ENCODE data around the gene TUBB4A. TPM values are rescaled to one million over a fixed set of nuclear protein-coding genes. Genes with fewer than 3 reads are reported as not detected.
"Not testable (repeated sequence)": the region's sequence is repeated elsewhere in the genome, so short reads cannot be mapped to it uniquely, and the experiment has no call there.

Gene TUBB4A
- total RNA-seq, 1 donor from 2014 or later: 0.26 TPM

DNA sequence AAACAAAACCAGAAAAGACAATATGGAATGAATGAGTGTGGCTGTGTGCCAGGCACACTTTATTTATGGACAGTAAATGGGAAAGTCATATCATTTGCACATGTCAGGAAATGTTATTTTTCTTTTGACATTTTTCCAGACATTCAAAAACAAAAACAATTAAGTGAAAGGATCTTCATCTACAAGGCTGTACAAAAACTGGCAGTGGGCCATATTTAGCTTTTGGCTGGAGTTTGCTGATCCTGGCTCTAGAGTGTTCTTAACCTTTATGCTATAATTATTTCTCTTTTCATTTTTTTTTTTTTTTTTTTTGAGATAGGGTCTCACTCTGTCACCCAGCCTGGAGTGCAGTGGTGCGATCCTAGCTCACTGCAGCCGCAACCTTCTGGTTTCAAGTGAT, 22.2 kb upstream of the TUBB4A start:
- DNase-seq (ENCODE audit: low read depth, low spot score): peak; percentile 24

DNA sequence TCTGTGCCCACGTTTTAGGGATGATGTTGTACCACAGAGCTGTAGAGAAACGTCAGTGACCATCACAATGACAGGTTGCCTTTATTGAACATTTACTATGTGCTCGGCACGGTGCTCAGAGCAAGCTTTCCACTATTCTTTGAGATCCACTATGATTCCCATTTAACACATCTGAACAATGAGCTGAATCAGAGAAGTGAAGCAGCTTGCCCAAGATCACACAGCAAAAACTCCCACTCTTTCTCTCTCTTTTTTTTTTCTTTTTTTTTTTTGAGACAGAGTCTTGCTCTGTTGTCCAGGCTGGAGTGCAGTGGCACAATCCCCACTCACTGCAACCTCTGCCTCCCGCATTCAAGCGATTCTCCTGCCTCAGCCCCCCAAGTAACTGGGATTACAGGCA, 20.6 kb upstream of the TUBB4A start:
- DNase-seq (ENCODE audit: low read depth, low spot score): no peak

DNA sequence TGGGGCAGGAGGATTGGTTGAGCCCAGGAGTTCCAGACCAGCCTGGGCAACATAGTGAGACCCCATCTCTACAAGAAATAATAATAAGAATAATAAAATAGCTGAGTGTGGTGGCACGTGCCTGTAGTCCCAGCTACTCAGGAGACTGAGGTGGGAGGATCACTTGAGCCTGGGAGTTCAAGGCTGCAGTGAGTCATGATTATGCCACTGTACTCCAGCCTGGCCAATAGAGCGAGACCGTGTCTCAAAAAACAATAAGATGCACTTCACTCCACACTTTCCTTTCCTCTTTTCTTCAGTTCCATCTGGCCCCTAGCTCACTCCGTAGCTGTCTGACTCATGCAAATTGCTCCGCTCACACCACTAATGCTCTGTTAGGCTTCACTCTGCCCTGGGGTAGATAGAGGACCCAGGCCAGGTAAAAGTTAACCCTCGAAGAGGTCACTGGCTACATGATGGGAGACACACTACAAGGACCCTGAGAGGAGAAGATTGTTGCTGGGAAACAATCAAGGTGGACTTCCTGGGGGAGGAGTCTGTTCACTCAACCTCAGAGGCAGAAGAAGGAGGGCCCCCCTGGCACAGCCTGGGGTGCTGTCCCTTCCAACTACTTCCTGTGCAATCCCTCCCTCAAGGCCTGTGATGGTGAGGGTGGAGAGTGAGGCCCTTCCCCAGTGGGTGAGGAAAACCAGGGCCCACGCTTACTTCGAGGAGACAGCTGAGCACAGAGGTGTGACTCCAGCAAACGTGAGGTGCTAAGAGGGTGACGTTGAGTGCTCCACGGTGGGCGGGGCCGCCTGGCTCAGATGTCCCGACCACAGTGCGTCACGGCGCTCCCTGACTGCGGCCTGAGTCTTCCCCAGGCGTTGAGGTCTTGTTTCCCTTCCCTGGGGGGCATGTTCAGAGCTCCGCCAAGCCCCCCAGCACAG, 19.9 kb upstream of the TUBB4A start:
- DNase-seq (ENCODE audit: low read depth, low spot score): no peak

DNA sequence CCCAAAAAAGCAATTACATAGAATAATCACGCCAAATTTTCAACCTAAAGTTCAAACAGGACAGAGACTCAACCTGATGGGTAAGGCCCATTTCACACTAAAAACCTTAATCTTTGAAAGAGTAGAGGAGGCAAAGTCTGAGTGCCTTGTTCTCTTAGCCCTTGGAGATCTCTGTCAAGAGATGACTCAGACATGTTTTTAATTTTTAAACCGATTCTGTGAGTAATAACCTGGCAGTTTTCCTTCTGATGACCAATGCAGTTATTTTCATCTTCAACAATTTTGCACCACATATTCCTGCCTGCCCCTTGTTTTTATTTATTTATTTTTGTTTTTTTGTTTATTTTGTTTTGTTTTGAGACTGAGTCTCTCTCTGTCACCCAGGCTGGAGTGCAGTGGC, 17.2 kb upstream of the TUBB4A start:
- DNase-seq (ENCODE audit: low read depth, low spot score): no peak

DNA sequence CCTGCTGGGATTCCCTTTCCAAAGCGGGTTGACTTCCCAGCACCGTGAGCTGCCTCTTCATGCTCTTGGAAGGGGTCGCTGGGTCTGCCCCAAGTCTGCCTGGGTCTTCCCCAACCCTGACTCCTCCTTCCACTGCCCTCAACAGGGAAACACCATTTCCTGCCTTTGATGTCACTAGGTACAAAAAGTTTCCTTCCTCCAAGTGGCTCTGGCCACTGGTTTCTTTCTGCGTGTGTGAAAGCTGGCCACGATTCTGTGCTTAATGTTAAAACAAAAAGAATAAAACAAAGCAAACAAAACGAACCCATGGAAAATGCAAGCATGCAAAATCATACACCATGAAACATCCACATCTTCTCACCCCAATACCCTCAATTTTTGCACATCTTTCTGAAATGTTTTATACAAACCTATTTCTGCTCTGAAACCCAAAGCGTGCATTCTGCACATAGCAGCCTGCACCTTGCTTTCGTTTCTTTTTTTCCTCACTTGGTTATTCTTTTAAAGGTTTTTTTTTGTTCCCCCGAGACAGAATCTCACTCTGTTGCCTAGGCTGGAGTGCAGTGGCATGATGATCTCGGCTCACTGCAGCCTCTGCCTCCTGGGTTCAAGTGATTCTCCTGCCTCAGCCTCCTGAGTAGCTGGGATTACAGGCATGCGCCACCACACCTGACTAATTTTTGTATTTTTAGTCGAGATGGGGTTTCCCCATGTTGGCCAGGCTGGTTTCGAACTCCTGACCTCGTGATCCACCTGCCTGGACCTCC, 16.2 kb upstream of the TUBB4A start:
- no peak for DNase-seq (ENCODE audit: low read depth, low spot score)

DNA sequence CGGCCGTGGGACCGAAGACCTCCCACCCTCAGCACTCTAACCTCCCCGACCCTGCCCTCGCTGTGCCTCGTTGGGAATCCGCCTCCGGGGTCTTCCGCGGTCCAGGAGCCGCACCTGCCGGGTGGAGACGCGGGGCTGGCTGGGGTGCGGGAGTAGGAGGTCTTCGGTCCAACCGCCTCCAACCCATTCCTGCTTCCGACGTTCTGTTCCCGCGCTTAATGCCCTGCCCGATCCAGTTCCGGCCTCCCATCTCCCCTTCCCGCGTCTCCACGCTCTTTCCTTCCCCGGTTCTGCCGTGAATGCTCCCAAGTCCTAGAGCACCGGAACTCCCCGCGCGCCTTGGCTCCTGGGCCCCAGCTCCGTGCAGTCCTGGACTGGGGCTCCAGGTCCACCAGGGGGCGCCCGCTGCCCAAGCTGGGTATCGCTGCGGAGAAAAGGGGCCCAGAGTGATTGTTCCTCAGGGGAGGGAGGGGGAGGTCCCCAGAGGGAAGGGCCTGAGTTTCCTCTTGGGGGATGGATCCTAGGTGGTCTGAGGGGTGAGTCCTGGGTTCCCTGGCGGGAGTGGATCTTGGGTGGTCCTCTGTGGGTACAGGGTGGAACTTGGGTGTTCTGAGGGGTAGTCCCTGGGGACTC, 14.7 kb upstream of the TUBB4A start:
- peak; percentile 55 for DNase-seq (ENCODE audit: low read depth, low spot score)

DNA sequence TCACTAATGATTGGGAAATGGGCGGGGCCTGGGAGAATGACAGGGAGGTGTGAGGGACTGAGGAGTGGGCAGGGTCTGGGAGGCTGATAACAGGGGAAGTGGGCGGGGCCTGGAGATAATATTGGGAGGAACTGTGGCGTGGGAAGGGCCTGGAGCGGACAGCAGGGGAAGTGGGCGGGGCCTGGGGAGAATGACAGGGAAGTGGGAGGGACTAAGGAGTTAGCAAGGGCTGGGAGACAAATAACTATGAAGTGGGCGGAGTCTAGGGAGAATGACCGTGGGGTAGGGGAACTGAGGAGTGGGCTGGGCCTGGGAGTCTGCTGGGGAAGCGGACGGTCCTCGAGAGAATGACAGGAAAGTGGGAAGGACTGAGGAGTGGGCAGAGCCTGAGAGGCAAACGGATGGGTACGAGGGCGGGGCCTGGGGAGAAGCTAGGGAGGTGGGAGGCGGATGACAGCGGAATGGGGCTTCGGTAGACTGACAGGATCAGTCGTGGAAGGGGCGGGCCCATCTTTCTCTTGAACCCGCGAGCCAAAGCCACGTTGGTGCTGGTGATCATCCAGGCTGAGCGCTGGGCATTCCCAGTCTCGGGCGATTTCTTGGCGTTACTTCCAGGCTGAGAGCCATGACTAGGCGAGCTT, 14.0 kb upstream of the TUBB4A start:
- DNase-seq (ENCODE audit: low read depth, low spot score): peak; percentile 89

DNA sequence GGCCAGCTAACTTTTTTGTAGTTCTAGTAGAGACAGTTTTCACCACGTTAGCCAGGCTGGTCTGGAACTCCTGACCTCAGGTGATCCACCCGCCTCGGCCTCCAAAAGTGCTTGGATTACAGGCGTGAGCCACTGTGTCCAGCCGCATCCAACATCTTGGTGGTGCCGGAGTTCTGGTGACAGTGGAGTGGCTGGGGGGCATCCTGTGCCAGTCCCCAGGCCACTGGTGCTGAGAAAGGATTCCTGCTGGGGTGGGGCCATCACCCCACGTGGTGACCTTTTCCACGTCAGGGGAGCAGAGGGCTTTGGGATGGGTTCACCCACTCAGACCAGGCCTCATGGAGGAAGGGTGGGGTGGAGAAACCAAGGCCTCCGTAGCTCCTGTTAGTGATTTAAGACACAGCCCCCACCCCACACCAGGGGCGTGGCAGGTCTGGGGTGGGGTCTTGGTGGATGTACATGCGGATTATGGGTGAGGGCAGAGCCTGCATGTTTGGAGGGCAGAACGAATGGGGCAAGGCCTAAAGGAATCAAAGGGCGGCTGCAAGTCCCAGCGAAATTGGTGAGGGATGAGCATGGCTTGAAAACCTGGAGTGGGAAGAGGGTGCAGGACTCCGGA, 12.9 kb upstream of the TUBB4A start:
- no peak for DNase-seq (ENCODE audit: low read depth, low spot score)

DNA sequence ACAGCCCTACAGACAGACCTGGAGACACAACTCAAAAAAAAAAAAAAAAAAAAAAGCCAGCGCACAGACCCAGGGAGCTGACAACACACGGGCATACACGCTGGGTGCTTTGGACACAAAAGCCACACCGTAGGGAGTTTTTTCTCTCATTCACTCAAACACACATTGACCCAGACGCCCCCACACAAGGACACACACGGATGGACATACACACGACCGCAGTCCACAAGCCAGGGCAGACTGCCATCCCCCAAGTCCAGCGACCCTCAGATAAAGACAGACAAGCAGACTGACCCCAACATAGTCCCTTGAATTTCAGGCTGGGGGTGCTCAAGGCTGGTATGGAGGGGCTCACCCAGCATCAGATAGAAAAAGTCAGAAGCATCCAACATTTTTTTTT, 12.0 kb upstream of the TUBB4A start:
- no peak for DNase-seq (ENCODE audit: low read depth, low spot score)

DNA sequence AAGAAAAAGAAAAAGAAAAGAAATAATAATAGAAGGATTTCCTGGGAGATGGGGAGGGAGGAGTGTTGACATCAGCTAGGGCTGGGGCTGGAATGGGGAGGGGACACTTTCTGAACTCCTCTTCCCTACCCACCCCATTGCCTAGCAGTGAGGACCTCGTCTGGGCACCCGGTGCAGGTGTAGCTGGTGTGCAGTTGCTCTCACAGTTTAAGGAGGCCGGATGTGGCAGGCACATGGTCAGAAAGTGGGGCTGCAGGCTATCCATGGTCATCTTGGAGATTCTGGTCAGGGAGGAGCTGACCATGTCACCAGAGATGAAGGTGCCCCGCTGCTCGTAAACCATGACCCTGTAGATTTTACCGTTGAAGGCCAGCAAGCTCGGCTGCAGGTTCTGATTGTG, 8.5 kb upstream of the TUBB4A start:
- no peak for DNase-seq (ENCODE audit: low read depth, low spot score)

DNA sequence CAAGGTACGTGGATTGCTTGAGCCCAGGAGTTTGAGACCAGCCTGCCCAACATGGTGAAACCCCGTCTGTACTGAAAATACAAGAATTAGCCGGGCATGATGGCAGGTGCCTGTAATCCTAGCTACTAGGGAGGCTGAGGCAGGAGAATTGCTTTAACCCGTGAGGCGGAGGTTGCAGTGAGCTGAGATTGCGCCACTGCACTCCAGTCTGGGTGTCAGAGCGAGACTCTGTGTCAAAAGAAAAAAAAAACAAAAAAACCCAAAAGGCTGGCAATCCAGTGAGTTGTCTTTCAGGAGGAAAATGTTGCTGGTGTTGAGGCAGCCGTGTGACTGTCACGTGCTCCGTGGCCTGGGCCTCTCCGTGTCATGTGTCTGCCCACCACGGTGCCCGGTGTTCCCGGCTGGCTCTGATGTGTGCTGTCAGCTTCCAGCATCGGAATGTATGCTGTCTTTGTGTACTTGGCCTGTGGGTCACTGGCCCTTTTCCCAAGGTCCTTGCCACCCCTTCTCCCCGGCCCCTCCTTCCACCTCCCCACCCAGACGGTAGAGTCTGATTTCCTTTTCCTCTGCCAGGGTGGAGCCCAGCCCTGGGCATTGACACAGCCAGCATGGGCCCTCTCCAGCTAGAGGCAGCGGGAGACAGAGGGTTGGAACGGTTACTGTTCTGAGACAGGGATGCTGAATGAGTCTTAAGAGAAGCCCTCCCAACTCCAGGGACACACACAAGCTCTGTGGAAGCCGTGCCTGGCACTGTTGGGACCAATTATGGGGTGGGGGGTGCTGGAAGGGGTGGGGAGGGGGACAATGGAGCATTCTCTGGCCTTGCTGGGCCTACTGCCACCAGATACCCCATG, 7.2 kb upstream of the TUBB4A start:
- no peak for DNase-seq (ENCODE audit: low read depth, low spot score)

DNA sequence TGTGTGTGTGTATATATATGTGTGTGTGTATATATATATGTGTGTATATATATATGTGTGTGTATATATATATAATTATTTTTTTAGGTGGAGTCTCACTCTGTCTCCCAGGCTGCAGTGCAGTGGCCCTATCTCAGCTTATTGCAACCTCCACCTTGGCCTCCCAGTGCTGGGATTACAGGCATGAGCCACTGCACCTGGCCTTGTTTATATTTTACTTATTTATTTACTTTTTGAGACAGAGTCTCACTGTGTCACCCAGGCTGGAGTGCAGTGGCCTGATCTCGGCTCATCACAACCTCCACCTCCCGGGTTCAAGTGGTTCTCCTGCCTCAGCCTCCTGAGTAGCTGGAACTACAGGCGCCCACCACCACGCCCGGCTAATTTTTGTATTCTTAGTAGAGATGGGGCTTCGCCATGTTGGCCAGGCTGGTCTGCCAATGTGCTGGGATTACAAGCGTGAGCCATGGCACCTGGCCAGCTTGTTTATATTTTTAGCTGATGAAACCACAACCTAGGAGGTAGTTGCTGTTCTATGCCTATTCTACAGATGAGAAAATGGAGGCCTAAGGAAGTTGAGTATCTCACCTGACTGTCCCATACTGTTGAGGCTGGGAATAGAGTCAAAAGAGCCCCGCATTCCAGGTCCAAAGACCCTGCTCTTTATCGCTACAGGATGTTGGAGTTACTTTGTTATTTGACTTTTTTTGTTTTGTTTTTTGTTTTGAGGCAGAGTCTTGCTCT, 6.1 kb upstream of the TUBB4A start:
- not testable (repeated sequence) for DNase-seq (ENCODE audit: low read depth, low spot score)

DNA sequence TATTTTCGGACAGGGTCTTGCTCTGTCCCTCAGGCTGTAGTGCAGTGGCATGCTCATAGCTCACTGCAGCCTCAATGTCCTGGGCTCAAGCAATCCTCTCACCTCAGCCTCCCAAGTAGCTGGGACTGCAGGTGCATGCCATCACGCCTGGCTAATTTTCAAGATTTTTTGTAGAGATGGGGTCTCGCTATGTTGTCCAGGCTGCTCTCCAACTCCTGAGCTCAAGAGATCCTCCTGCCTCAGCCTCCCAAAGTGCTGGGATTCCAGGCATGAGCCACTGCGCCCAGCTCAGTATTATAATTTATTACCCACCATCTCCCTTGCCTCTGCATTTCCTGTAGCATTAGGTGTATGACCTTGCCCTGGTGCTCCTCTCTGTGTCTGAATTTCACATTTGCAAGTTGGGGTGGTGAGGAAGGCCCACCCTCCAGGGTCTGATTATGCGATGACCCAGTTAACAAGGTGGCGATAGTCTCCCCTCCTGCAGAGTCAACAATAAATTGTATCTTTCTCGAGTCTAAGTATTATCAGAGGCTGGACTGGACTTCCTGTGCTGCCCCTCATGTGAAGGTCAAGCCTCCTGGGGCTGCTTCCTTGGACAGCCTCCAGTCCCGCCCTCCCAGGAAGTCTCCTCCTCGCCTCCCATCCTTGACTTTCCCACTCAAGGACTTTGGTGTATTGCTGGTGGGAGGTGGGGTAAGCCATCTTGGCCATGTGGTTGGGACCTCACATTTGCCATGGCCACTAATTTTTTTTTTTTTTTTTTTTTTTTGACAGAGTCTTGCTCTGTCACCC, 1.5 kb upstream of the TUBB4A start:
- no peak for DNase-seq (ENCODE audit: low read depth, low spot score)

DNA sequence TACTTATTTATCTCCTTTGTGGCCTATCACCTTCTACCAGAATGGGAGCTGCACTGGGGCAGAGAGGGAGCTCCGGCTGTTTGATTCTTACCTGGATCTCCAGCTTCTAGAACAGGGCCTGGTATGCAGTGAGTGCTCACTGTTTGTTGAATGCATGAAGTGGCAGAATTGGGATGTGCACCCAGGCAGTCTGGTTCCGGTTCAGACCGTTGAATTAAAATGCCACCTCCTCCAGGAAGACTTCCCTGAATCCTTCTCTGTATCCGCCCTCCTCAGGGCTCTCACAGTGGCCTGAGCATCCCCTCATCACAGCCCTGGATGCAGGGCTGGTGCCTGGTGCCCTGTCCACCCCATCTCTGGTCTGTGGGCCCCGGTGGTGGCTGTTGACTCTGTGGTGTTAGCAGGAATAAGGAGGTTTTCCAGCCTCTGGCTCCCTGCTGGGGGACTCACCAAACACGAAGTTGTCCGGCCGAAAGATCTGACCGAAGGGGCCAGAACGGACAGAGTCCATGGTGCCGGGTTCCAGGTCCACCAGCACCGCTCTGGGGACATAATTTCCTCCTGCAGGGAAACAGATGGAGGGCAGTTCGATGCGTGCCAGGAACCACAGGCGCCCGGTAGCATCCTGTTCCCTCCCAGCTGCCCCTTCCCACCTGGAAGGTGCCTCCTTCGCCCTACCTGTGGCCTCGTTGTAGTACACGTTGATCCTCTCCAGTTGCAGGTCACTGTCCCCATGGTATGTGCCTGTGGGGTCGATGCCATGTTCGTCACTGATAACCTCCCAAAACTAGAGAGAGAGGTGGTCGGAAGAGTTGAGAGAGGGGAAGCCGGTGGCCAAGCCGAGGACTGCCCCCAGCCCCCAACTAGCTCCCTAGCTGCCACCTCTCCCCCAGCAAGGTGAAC, 1.0 kb downstream of the TUBB4A start:
- no peak for DNase-seq (ENCODE audit: low read depth, low spot score)

DNA sequence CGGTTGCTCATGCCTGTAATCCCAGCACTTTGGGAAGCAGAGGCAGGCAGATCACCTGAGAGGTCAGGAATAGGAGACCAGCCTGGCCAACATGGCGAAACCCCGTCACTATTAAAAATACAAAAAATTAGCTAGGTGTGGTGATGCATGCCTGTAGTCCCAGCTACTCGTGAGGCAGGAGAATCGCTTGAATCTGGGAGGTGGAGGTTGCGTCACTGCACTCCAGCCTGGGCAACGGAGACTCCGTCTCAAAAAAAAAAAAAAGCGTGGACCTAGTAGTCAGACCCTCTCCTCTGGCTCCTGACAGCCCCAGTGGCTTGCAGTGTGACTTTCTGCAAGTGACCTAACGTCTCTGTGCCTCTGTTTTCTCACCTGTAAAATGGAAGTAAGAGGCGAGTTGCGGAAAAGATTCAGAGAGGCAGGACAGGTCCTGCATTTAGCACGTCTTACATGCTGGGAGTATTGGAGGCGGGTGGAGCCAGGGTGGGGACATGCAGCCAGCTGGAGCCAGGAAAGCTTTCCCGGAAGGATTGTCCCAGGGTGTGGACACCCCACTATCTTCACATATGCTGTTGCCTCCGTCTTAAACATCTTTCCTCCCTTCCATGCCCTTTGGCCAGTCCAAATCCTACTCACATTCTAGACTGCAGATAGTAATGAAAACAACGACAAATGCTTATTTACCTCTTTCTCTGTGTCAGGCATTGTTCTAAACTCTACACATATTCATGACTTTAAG, 2.9 kb downstream of the TUBB4A start:
- DNase-seq (ENCODE audit: low read depth, low spot score): no peak

DNA sequence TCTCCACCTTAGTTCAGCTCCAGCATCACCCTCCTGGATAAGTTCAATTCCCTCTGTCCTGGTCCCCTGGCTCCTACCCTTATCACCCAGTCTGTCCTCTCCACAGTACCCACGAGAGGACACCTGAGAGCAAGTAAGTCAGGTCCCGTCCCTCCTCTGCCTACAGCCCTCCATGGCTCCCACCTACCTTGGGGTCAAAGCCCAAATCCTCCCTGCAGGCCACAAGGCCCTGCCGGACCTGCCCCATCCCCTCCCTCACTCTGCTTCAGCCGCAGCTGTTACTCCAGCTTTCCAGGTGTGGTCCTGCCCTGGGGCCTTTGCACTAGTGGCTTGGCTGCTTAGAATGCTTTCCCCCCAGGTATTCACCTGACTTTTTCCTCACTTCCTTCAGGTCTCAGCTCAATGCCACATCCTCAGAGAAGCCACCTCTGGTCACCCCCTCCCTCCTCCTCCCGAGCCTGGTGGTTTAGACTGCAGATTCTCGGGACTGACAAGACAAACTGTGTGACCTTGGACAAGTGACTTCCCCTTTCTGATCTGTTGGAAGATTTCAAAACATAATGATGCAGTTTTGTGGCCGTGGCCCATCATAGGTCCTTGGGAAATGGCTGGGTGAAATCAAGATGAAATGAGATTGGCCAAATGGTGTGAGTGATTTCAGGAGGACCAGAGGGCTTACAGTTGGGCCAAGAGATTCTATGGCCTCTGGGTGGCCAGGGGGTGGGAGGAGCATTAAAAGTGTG, 3.6 kb downstream of the TUBB4A start:
- DNase-seq (ENCODE audit: low read depth, low spot score): no peak

Data from pulmonary artery endothelial cell (primary cell).